Measurements from ENCODE around the gene RHOC. TPM values are rescaled to one million over a fixed set of nuclear protein-coding genes. Genes with fewer than 3 reads are reported as not detected.
A peak's percentile ranks its signal among the peaks of the same experiment; 100 is the strongest.
"Not testable (repeated sequence)": the region's sequence is repeated elsewhere in the genome, so short reads cannot be mapped to it uniquely, and the experiment has no call there.

RHOC gene
- total RNA-seq, 2 experiments from 2014 or later: 23.8 to 26.2 TPM

DNA sequence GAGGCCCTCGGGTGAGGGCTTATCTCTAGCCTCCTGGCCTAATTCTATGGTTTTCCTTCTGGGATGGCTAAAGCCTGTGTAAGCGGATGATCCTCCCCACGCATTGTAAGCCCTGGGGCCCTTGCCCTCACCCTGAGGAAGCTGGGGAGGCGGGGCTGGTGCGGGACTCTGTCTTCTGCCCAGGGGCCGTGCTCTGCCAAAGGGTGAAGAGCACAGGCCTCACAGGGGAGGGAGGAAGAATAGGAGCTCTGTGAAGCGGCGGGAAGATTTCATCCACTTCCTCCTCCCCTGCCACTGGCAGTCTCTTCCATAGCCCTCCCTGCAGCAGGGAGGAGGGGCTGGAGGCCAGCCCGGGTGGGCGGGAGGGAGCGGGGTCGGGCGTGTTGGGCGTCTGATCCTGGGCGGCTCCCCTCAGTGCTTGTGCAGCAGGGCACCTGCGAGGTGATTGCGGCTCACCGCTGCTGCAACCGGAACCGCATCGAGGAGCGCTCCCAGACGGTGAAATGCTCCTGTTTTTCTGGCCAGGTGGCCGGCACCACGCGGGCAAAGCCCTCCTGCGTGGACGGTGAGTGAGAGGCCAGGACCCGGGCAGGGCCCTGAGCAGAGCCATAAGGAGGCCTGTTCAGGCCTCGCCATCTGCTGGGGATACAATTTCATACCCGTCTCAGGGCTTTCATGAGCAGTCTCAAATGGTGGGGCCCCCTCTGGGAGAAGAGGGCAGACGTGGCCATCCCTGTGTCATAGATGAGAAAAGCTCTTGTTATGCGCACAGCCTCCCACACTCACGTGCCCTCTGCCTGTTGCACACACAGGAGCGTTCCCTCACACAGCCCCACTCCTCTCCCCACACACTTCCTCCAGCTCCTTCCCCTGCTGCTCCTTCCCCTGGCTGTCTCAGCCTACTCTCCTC is 15.9 kb upstream of the RHOC start:
- H3K4me3 Mint-ChIP-seq: no peak overlapping the region
- no peaks in the 10 kb centered on the region for H3K36me3 Mint-ChIP-seq
- no peak overlapping the region for H3K27ac Mint-ChIP-seq
- DNase-seq: no peak
- H3K4me1 Mint-ChIP-seq: peaks cover 10% of the 10 kb centered on the region
- H3K27me3 Mint-ChIP-seq: peaks cover 26% of the 10 kb centered on the region
- no peaks in the 10 kb centered on the region for H3K9me3 Mint-ChIP-seq

DNA sequence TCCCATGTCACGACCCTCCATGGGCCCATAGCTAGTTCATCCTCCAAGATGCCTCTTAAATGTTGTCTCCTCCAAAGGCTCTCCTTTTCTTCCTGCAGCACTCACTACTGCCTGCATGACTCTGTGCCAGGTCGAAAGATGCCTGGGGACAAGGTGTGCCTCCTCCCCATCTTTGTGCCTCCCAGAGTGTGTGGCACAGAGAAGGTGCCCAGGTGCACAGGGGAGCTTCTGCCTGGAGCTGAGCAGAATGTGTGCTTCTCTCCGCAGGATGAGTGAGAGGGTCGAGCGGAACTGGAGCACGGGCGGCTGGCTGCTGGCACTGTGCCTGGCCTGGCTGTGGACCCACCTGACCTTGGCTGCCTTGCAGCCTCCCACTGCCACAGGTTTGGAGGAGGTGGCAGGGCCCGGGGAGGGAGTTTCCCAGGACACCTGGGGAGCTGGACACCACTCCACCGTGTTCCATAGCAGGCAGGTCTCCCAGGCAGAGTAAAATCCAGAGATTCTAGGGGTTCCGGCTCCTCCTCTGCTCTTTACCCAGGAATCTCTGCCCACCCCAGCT is 15.1 kb upstream of the RHOC start:
- no peak overlapping the region for H3K27ac Mint-ChIP-seq
- no peaks in the 10 kb centered on the region for H3K36me3 Mint-ChIP-seq
- DNase-seq: no peak

DNA sequence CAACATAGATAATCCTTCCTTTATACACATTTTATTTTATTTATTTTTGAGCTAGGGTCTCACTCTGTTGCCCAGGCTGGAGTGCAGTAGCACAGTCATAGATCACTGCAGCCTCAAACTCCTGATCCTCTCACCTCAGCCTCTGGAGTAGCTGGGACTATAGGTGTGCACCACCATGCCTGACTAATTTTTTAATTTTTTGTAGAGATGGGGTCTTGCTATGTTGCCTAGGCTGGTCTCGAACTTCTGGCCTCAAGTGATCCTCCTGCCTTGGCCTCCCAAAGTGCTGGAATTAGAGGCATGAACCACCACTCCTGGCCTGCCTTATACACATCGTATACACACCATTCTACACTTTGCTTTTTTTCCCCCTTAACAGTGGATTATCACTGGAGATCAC is 14.4 kb upstream of the RHOC start:
- peaks cover 14% of the 10 kb centered on the region for H3K4me1 Mint-ChIP-seq
- H3K27ac Mint-ChIP-seq, H3K4me3 Mint-ChIP-seq, H3K36me3 Mint-ChIP-seq, H3K9me3 Mint-ChIP-seq, DNase-seq: not testable (repeated sequence)
- H3K27me3 Mint-ChIP-seq: peaks cover 29% of the 10 kb centered on the region

More for the DNA sequence above, 15.1 kb upstream of the RHOC start:
- H3K9me3 Mint-ChIP-seq: no peaks in the 10 kb centered on the region
- no peak overlapping the region for H3K4me3 Mint-ChIP-seq
- peaks cover 14% of the 10 kb centered on the region for H3K4me1 Mint-ChIP-seq
- peaks cover 26% of the 10 kb centered on the region for H3K27me3 Mint-ChIP-seq

DNA sequence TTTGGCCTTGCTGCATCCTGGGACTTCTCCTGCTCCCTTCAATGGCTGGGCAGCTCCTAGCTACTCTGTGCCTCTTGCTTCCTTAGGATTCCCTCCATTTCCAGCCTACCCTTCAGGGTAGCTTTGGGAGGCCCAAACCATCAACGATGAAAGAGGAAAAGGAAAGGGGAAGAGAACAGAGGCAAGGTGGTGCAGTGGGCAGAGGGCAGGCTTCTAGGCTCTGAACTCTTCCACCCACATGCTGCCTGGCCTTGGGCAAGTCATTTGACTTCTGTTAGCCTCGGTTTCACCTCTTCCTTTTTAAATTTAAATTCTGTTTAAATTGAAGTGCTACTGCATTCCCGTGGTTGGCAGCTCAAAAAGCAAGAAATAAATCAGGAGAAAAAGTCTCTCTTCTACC is 13.9 kb upstream of the RHOC start:
- Mint-ChIP-seq H3K27me3 (peaks cover 30% of the 10 kb centered on the region), H3K4me3 (no peak overlapping the region), H3K27ac (no peak overlapping the region), H3K4me1 (peaks cover 19% of the 10 kb centered on the region), H3K36me3 (no peaks in the 10 kb centered on the region), H3K9me3 (no peaks in the 10 kb centered on the region)
- DNase-seq: no peak

DNA sequence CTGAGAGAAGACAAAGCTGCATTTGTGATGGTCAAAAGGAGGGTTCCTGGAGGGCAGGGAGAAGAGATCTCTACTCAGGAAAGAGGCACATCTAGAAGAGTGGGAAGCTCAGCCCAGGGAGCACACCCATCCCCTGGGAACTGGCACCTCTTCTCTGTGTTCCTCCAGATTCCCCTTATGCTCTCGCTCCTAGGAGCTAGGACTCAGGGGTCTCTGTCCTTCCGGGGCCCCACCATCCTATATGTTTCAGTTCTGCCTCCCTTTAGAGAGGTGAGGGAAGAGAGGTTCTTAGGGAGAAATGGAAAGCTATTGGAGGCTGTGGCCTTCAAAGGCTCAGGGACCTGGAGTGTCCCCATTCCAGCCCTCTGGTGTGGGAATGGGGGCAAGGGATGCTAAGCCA is 12.8 kb upstream of the RHOC start:
- no peaks in the 10 kb centered on the region for H3K9me3 Mint-ChIP-seq
- no peak overlapping the region for H3K27ac Mint-ChIP-seq
- H3K27me3 Mint-ChIP-seq: peaks cover 31% of the 10 kb centered on the region
- peaks cover 23% of the 10 kb centered on the region for H3K4me1 Mint-ChIP-seq
- no peaks in the 10 kb centered on the region for H3K36me3 Mint-ChIP-seq
- no peak for DNase-seq
- H3K4me3 Mint-ChIP-seq: no peak overlapping the region

DNA sequence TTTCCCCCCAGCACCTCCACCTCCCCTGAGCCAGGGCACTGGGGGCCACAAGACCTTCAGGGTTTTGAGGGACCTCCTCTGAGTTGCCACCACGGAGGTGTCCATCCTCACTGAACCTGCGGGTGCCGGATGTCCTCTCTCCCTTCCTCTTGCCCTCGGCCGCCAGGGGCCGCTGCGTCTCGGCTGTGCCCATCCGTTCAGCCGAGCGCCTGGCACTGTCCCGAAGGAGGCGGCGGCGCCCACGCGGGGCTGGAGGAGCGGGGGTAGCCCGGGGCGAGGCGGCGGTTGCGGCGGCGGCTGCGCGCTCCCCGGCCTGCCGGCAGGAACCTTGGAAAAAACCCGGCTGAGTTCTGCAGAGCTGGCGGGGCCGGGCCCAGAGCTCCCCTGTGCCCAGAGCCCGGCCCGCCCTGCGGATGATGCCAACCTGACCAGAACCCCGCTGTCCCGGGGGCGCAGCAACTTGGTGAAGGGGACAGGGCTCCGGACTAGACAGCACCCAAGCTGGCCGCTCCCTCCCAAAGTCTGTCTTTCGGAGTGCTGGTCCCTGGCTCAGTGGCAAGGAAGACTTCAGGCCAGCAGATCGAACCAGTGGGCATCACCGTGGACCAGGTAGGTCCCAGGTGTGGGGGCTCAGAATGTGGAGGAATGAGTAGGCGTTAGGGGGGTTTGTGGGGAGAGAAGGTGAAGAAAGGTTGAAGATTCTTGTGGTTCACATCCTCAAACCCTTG is 11.9 kb upstream of the RHOC start:
- Mint-ChIP-seq H3K36me3 (no peaks in the 10 kb centered on the region), H3K4me1 (peaks cover 28% of the 10 kb centered on the region), H3K27me3 (peaks cover 40% of the 10 kb centered on the region), H3K9me3 (no peaks in the 10 kb centered on the region), H3K27ac (no peak overlapping the region), H3K4me3 (no peak overlapping the region)
- DNase-seq: peak; percentile 82

DNA sequence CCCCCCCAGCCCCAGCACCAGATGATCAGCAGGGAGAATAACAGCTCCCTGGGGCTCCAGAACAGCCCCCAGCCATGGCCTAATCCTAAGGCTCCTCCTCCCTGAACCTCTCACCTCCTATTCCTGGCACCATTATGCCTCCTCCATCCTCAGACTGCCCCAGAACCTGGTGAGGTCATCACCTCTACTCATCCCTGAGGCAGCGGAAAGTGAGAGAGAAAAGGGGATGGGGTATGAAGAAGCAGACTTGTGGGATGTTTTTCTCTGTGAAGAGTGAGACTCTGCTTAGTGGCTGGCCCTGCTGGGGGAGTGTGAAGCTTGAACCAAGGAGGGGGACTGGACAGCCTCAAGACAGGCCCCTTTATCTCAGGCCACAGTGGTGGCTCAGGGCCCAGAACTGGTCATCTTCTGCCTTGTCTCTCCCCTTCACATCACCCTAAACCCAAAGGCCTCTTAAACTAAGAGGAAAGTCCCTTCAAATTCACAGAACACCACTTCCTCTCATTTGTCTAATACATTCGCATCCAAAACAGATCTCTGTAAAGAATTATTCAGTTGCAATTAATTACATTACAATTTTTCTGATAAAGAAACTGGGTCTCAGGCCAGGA is 10.4 kb upstream of the RHOC start:
- Mint-ChIP-seq H3K4me1 (peaks cover 21% of the 10 kb centered on the region), H3K4me3 (no peak overlapping the region), H3K9me3 (no peaks in the 10 kb centered on the region), H3K27me3 (peaks cover 50% of the 10 kb centered on the region), H3K27ac (no peak overlapping the region), H3K36me3 (no peaks in the 10 kb centered on the region)
- no peak for DNase-seq

DNA sequence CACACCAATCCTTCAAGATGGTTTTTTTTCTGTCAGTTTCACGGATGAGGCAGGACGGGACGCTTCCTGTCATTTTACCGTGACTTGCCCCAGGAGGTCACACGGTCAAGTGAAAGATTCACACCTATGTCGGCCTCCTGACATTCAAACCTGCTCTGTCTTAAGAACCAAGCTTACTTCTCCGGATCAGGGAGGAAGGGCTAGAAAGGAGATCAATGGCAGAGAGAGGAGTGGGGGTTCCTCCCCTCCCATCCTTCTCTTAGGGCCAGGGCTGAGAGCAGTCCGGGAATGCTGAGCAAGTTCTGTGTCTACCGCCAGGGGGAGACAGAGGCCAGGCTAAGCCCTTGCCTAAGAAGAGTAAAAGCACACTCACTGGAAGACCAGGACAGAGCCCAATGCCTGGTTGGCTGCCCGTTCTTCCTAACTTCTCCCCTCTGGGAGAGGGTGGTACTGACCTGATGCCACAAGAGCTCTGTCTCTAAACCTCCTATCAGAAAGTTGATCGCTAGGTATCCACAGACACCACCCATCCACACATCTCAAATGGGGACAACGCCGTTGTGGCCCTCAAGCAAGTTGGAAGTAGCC is 9.3 kb upstream of the RHOC start:
- Mint-ChIP-seq H3K4me3 (peak overlapping the region; percentile 83), H3K4me1 (peaks cover 21% of the 10 kb centered on the region), H3K9me3 (no peaks in the 10 kb centered on the region), H3K36me3 (no peaks in the 10 kb centered on the region), H3K27me3 (peaks cover 45% of the 10 kb centered on the region), H3K27ac (no peak overlapping the region)
- DNase-seq: peak; percentile 74

DNA sequence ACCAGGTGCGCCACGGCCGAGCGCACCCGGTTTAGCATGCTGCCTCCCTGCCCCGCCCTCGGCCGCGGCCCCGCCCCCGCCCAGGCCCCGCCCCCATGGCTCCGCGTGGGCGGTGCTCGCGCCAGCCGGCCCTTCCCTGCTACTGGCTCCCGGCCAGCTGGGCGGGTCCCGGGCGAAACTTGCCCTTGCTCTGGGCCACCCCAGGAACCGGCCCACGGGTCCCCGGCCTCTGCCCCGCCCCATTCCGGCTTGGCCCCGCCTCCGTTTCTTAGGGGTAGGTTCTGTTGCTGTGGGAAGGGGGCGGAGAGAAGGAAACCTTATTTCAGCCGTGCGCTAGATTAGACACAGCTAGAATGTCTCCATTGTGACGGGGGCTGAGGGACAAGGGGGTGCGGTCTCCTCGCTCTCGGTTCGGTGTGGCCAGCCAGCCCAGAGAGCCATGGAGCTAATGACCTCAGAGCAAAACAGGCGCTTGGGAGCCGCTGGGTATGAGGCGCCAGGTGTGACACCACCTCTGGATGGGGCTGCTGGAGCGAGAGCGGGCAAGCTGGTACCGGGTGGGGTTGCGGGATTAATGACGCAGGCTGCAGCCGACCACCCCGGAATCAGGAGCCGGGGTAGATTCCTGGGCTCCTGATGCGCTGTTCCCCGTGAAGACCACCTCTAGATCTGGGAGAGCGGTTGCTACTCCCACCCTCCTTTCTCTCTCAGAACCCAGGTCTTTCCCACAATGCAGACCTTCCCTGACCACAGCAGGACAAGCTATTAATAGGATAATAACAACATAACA is 8.5 kb upstream of the RHOC start, which contains the start of gene PPM1J:
PPM1J (minus strand) TSS at position 69 of the 790 bp plus-strand sequence; CDS start at position 38, 31 bp downstream.
- Mint-ChIP-seq H3K27me3 (peaks cover 45% of the 10 kb centered on the region), H3K4me3 (peak within 1 kb of the TSS; percentile 83), H3K9me3 (no peaks in the 10 kb centered on the region), H3K4me1 (peaks cover 21% of the 10 kb centered on the region), H3K27ac (no peak within 1 kb of the TSS), H3K36me3 (no peaks in the 10 kb centered on the region)
- DNase-seq: peak; percentile 96

DNA sequence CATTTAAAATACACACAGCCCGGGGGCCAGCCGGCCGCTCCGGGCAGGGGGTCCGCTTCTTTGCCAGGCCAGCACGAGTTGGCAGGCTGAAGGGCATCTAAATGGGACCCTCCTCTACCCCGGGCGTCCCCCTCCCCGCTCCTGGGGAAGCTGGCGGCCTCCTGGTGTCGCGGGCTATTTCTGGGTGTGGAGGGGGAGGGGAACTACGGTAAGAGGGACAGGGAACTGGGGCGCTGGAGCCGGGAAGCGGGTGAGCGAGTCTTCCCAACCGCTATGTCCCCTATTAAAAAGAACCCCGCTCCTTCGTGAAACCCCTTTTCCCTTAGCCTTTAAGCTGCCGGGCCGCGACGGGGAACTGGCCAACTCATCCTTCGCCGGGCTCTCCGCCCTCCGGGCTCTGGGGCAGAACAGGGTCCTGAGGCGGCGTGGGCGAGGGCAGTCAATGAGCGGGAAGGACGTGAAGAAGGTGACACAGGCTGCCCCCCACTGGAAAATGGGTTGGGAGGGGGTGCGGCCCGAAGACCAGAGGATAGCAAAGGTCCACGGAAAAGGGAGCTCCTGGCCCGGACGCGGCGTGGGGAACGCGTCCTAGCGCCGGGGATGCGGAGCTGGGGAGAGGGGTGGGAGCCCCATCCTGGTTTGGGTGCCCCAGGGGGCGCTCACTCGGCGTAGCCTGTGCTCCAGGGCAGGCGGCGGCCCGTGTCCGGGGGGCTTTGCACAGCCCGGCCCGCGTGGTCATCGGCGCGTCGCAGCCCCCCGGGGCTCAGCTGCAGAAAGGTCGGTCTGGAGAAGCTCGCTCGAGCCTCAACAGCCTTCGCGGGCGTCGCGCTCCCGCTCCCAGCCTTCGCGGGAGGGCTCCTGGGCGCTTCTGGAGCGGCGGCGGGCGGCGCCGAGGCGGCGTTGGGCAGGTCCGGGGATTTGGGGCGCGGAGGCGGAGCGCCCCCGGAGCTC is 7.7 kb upstream of the RHOC start:
- peaks cover 44% of the 10 kb centered on the region for H3K27me3 Mint-ChIP-seq
- no peaks in the 10 kb centered on the region for H3K9me3 Mint-ChIP-seq
- H3K36me3 Mint-ChIP-seq: no peaks in the 10 kb centered on the region
- H3K4me1 Mint-ChIP-seq: peaks cover 24% of the 10 kb centered on the region
- DNase-seq: no peak
- no peak overlapping the region for H3K27ac Mint-ChIP-seq
- peak overlapping the region; percentile 82 for H3K4me3 Mint-ChIP-seq

DNA sequence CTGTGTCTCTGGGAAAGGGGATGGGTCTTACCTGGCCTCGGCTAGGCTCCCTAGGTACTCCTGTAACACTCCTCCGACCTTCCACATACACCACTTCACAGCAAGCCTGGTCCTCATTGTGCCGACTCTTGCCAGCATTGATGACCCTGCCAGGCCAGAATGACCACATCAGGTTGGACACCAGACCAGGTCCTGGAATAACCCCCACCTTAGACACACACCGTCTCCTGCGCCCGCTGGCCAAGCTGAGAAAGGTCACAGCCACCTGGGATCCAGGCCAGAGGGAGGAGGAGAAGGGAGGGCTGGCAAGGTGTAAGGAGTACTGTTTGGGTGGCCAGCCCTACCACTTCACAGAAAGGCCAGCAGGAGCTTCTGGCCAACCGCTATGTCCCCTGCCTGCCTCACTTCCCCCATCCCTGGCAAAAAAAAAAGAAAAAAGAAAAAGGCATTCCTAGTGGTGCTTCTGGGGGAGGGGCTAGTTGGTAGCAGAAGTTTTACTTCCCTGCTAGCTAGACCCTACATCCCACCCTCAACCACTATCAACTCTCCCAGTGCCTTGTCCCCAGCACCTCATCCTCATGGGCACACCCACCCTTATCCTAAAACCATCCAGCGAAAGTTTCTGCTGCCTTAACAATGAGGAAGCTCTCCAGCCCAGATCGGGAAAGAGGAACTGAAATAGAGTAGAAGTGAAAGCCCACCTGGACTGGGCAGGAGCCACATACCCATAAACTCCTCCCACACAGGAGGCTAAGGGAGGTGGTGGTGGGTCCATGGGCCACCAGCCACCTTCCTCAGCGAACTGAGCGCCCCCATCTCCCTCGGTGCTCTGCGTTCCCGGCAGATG is 6.8 kb upstream of the RHOC start:
- peaks cover 39% of the 10 kb centered on the region for H3K27me3 Mint-ChIP-seq
- no peaks in the 10 kb centered on the region for H3K9me3 Mint-ChIP-seq
- H3K36me3 Mint-ChIP-seq: no peaks in the 10 kb centered on the region
- H3K4me3 Mint-ChIP-seq: peak overlapping the region; percentile 57
- H3K27ac Mint-ChIP-seq: no peak overlapping the region
- DNase-seq: no peak
- peaks cover 28% of the 10 kb centered on the region for H3K4me1 Mint-ChIP-seq

DNA sequence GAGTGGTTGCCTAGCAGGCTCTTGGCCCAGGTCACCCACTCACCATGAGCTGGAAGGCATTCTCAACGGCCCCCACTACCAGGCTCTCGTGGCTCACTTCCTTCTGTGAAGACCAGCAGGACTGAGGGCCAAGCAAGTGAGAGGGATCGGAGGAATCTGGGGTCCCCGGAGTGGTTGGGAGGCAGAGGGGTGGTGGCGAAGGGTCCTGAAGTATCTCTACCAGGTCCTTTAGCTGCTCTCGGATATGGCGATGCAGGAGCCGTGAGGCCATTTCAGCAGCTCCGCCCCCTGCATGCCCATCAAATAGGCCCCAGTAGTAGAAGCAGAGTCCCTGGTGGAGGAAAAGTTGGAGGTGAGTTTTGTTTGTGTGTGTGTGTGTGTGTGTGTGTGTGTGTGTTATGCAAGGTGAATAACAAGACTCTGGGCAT is 5.8 kb upstream of the RHOC start:
- no peak overlapping the region for H3K27ac Mint-ChIP-seq

More for the DNA sequence above, 5.8 kb upstream of the RHOC start:
- Mint-ChIP-seq H3K4me1 (peaks cover 27% of the 10 kb centered on the region), H3K4me3 (no peak overlapping the region), H3K36me3 (no peaks in the 10 kb centered on the region), H3K9me3 (no peaks in the 10 kb centered on the region), H3K27me3 (peaks cover 42% of the 10 kb centered on the region)
- DNase-seq: no peak
